Measurements from ENCODE around the gene ALDH3B1. TPM values are rescaled to one million over a fixed set of nuclear protein-coding genes. Genes with fewer than 3 reads are reported as not detected.

Gene ALDH3B1
- total RNA-seq, 1 donor from 2014 or later, result 1.3 TPM

- peaks cover 29% of the 10 kb centered on the region for H4K20me1 ChIP-seq (ENCODE audit: insufficient read depth, low read length)
- H3K79me2 ChIP-seq (ENCODE audit: insufficient read depth, low read length), result no peaks in the 10 kb centered on the region
- no peak overlapping the region for H3K4me2 ChIP-seq (ENCODE audit: low read length)
- H3K4me1 ChIP-seq (ENCODE audit: insufficient read depth, low read length), result peaks cover 7% of the 10 kb centered on the region
- Mint-ChIP-seq H3K36me3 (ENCODE audit: low read depth, unreplicated experiment) (peaks cover 17% of the 10 kb centered on the region), H3K4me3 (ENCODE audit: unreplicated experiment) (no peak overlapping the region), H3K27ac (ENCODE audit: unreplicated experiment) (no peak overlapping the region), H3K4me1 (ENCODE audit: low read depth, unreplicated experiment) (peaks cover 8% of the 10 kb centered on the region), H3K9me3 (ENCODE audit: unreplicated experiment) (no peaks in the 10 kb centered on the region), H3K27me3 (ENCODE audit: low read depth, unreplicated experiment) (no peaks in the 10 kb centered on the region)
- no peak overlapping the region for H2AFZ ChIP-seq (ENCODE audit: low read depth, low read length)
- no peak overlapping the region for H3K4me3 ChIP-seq (ENCODE audit: insufficient read depth, low read depth, low read length)
- no peaks in the 10 kb centered on the region for H3K9me3 ChIP-seq (ENCODE audit: insufficient read depth, low read depth, low read length)
- H3K9ac ChIP-seq (ENCODE audit: low read length), result no peak overlapping the region
- FAIRE-seq (no peak), DNase-seq (ENCODE audit: low read depth) (no peak)
- no peaks in the 10 kb centered on the region for H3K27me3 ChIP-seq (ENCODE audit: insufficient read depth, low read length)
- TF ChIP-seq CTCF (IDR thresholded peaks at IDR 0.05; ENCODE audit: insufficient read depth, low read depth, low read length), result no peak
- no peak for TF ChIP-seq EZH2 (IDR thresholded peaks at IDR 0.05; ENCODE audit: insufficient read depth, low read length)
- no peak overlapping the region for H3K27ac ChIP-seq (ENCODE audit: low read depth, low read length)
- H3K36me3 ChIP-seq (ENCODE audit: insufficient read depth, low read length), result no peaks in the 10 kb centered on the region
These were observed 42.2 kb downstream of the ALDH3B1 start for GRCh38 chr11:68052137-68052873.

- FAIRE-seq (no peak), DNase-seq (ENCODE audit: low read depth) (no peak)
- Mint-ChIP-seq H3K27ac (ENCODE audit: unreplicated experiment) (no peak overlapping the region), H3K4me3 (ENCODE audit: unreplicated experiment) (no peak overlapping the region), H3K9me3 (ENCODE audit: unreplicated experiment) (no peaks in the 10 kb centered on the region), H3K36me3 (ENCODE audit: low read depth, unreplicated experiment) (peaks cover 24% of the 10 kb centered on the region), H3K4me1 (ENCODE audit: low read depth, unreplicated experiment) (peaks cover 8% of the 10 kb centered on the region), H3K27me3 (ENCODE audit: low read depth, unreplicated experiment) (no peaks in the 10 kb centered on the region)
- no peak overlapping the region for H3K4me3 ChIP-seq (ENCODE audit: insufficient read depth, low read depth, low read length)
- no peak overlapping the region for H3K27ac ChIP-seq (ENCODE audit: low read depth, low read length)
- no peaks in the 10 kb centered on the region for H3K9me3 ChIP-seq (ENCODE audit: insufficient read depth, low read depth, low read length)
- no peak for TF ChIP-seq CTCF (IDR thresholded peaks at IDR 0.05; ENCODE audit: insufficient read depth, low read depth, low read length)
- TF ChIP-seq EZH2 (IDR thresholded peaks at IDR 0.05; ENCODE audit: insufficient read depth, low read length), result no peak
- no peaks in the 10 kb centered on the region for H3K27me3 ChIP-seq (ENCODE audit: insufficient read depth, low read length)
- H3K9ac ChIP-seq (ENCODE audit: low read length), result no peak overlapping the region
- H3K36me3 ChIP-seq (ENCODE audit: insufficient read depth, low read length), result no peaks in the 10 kb centered on the region
- H2AFZ ChIP-seq (ENCODE audit: low read depth, low read length), result no peak overlapping the region
- peaks cover 7% of the 10 kb centered on the region for H3K4me1 ChIP-seq (ENCODE audit: insufficient read depth, low read length)
- no peak overlapping the region for H3K4me2 ChIP-seq (ENCODE audit: low read length)
- H3K79me2 ChIP-seq (ENCODE audit: insufficient read depth, low read length), result no peaks in the 10 kb centered on the region
- peaks cover 29% of the 10 kb centered on the region for H4K20me1 ChIP-seq (ENCODE audit: insufficient read depth, low read length)
These were observed 43.0 kb downstream of the ALDH3B1 start for GRCh38 chr11:68053117-68053516.
